Liver (tissue), 9 donors: Measurements from ENCODE around the gene MED8. TPM values are rescaled to one million over a fixed set of nuclear protein-coding genes. Genes with fewer than 3 reads are reported as not detected.

ENCODE experiments used
- DNase-seq: peaks from one replicate; pipeline ENCODE4 v3.0.0-alpha.2; 2017; ENCODE audit warnings: low spot score
- H3K27ac ChIP-seq, 2 donors: one replicate each; pipeline ENCODE4 v1.7.0; 2013; ENCODE audit warnings: inconsistent platforms in 2 of 2, low read length in 2 of 2, control low read depth in 1 of 2, low read depth in 1 of 2, mild to moderate bottlenecking in 1 of 2
- H3K27me3 ChIP-seq, 4 donors: one replicate each; pipeline versions ENCODE4 v1.6.1 to v1.7.0; 2013; ENCODE audit warnings: low read length in 3 of 4, inconsistent platforms in 1 of 4, mild to moderate bottlenecking in 1 of 4, moderate library complexity in 1 of 4; ENCODE audit not compliant: control insufficient read depth in 4 of 4, insufficient read depth in 4 of 4
- H3K36me3 ChIP-seq, 4 donors: one replicate each; pipeline versions ENCODE4 v1.6.1 to v1.7.0; 2013; ENCODE audit warnings: low read length in 3 of 4, mild to moderate bottlenecking in 3 of 4, low read depth in 1 of 4, moderate library complexity in 1 of 4; ENCODE audit not compliant: control insufficient read depth in 4 of 4, insufficient read depth in 3 of 4
- H3K4me1 ChIP-seq, 4 donors: one replicate each; pipeline versions ENCODE4 v1.6.1 to v1.7.0; 2013; ENCODE audit warnings: low read length in 3 of 4, mild to moderate bottlenecking in 3 of 4, moderate library complexity in 1 of 4; ENCODE audit not compliant: control insufficient read depth in 4 of 4, insufficient read depth in 4 of 4
- H3K4me3 ChIP-seq, 3 donors: one replicate each; pipeline versions ENCODE4 v1.6.1 to v1.7.0; 2013; ENCODE audit warnings: low read length in 3 of 3, control low read depth in 1 of 3, low read depth in 1 of 3, mild to moderate bottlenecking in 1 of 3
- H3K9ac ChIP-seq, 2 donors: one replicate each; pipeline ENCODE4 v1.7.0; 2013; ENCODE audit warnings: low read length in 2 of 2, mild to moderate bottlenecking in 2 of 2, moderate library complexity in 2 of 2, control low read depth in 1 of 2, low read depth in 1 of 2
- H3K9me3 ChIP-seq, 4 donors: one replicate each; pipeline versions ENCODE4 v1.6.1 to v1.7.0; 2013; ENCODE audit warnings: low read length in 3 of 4; ENCODE audit not compliant: control insufficient read depth in 4 of 4
- ATF3 ChIP-seq: IDR thresholded peaks from 2 replicates; pipeline ENCODE4 v1.6.1; 2016; ENCODE audit warnings: antibody characterized with exemption
- CTCF ChIP-seq: fragments of 150-350 bp; IDR thresholded peaks from 2 replicates; pipeline ENCODE4 v1.5.1; 2017; ENCODE audit warnings: improper control_type of control experiment, low read depth, low read length; ENCODE audit not compliant: missing input control
- EGR1 ChIP-seq, 2 donors: IDR thresholded peaks; 2 replicates each; pipeline ENCODE4 v1.6.1; 2016 to 2018; ENCODE audit warnings: antibody characterized with exemption in 2 of 2, low read depth in 2 of 2
- FOXA1 ChIP-seq: IDR thresholded peaks from 2 replicates; pipeline ENCODE4 v1.6.1; 2016; ENCODE audit warnings: antibody characterized with exemption
- FOXA2 ChIP-seq: IDR thresholded peaks from 2 replicates; pipeline ENCODE4 v1.6.1; 2016; ENCODE audit warnings: antibody characterized with exemption
- GABPA ChIP-seq, 2 donors: IDR thresholded peaks in 1 of 2; conservative IDR thresholded peaks in 1 of 2; 2 replicates each; pipeline ENCODE4 v1.6.1; 2016; ENCODE audit warnings: antibody characterized with exemption in 2 of 2, mild to moderate bottlenecking in 1 of 2, moderate library complexity in 1 of 2
- HNF4A ChIP-seq, 2 donors: conservative IDR thresholded peaks; 2 replicates each; pipeline ENCODE4 v1.6.1; 2016; ENCODE audit warnings: antibody characterized with exemption in 2 of 2, mild to moderate bottlenecking in 2 of 2
- HNF4G ChIP-seq: IDR thresholded peaks from 2 replicates; pipeline ENCODE4 v1.6.1; 2016; ENCODE audit warnings: antibody characterized with exemption
- JUND ChIP-seq, 2 donors: IDR thresholded peaks; 2 replicates each; pipeline ENCODE4 v1.6.1; 2016; ENCODE audit warnings: antibody characterized with exemption in 2 of 2
- MAX ChIP-seq: IDR thresholded peaks from 2 replicates; pipeline ENCODE4 v1.6.1; 2016; ENCODE audit warnings: antibody characterized with exemption
- NR2F2 ChIP-seq: IDR thresholded peaks from 2 replicates; pipeline ENCODE4 v1.6.1; 2016; ENCODE audit warnings: antibody characterized with exemption
- RAD21 ChIP-seq, 2 donors: IDR thresholded peaks; 2 replicates each; pipeline ENCODE4 v1.6.1; 2016; ENCODE audit warnings: antibody characterized with exemption in 2 of 2, mild to moderate bottlenecking in 2 of 2
- REST ChIP-seq: IDR thresholded peaks from 2 replicates; pipeline ENCODE4 v1.6.1; 2016; ENCODE audit warnings: antibody characterized with exemption, mild to moderate bottlenecking
- RXRA ChIP-seq, 2 donors: IDR thresholded peaks; 2 replicates each; pipeline ENCODE4 v1.6.1; 2017 to 2018; ENCODE audit warnings: antibody characterized with exemption in 2 of 2, mild to moderate bottlenecking in 1 of 2
- SP1 ChIP-seq: IDR thresholded peaks from 2 replicates; pipeline ENCODE4 v1.6.1; 2018; ENCODE audit warnings: antibody characterized with exemption, mild to moderate bottlenecking
- TAF1 ChIP-seq: conservative IDR thresholded peaks from 2 replicates; pipeline ENCODE4 v1.6.1; 2016; ENCODE audit warnings: antibody characterized with exemption, mild to moderate bottlenecking
- YY1 ChIP-seq: IDR thresholded peaks from 2 replicates; pipeline ENCODE4 v1.6.1; 2016; ENCODE audit warnings: antibody characterized with exemption, mild to moderate bottlenecking
- ZBTB33 ChIP-seq: IDR thresholded peaks from 2 replicates; pipeline ENCODE4 v1.6.1; 2016; ENCODE audit warnings: antibody characterized with exemption
- WGBS: extraction: QIAGEN DNeasy Blood & Tissue Kit; methylation state at CpG from one replicate; pipeline ENCODE4 v1.1.7; 2013; 5-methylcytosine and 5-hydroxymethylcytosine counted together
- polyA plus RNA-seq, 2 donors: library from polyadenylated mRNA; stranded (reverse) in 1 of 2; unstranded in 1 of 2; fragments of 200-250 nt in 1 of 2; fragments of >200 nt in 1 of 2; fragmentation: Nextera tagmentation in 1 of 2; extraction: Ambion mirVana in 1 of 2; gene quantifications; one replicate each; pipeline versions ENCODE4 v1.2.1 to v1.2.3, GENCODE V29; 2013 to 2015
- total RNA-seq, 2 donors: library from RNA; depleted of rRNA; stranded (reverse); fragments of >200 nt; gene quantifications; one replicate each; pipeline ENCODE4 v1.2.3, GENCODE V29; 2014
- donor health status: healthy.
- donor health status: healthy.
- donor health status: healthy.
- donor health status: healthy.
- donor health status: healthy.

MED8 gene
- total and polyA plus RNA-seq, 4 donors = 26.2 to 37.6 (median 29.1) TPM

- TF ChIP-seq GABPA (IDR thresholded peaks at IDR 0.05 in 1 of 2, conservative IDR thresholded peaks at IDR 0.05 in 1 of 2) (peak; percentile 40 to 88), HNF4G (no peak), EGR1 (IDR thresholded peaks at IDR 0.05; ENCODE audit: low read depth in 2 of 2) (no peak), MAX (no peak), FOXA1 (no peak), HNF4A (conservative IDR thresholded peaks at IDR 0.05) (peak in 1 of 2 donors; percentile 9)
Measured at GRCh38 chr1:43358746-43359693, 30.6 kb downstream of the MED8 start, which contains the start of gene CDC20 (continued).

- DNase-seq = no peak
- TF ChIP-seq REST = no peak
- TF ChIP-seq EGR1 (IDR thresholded peaks at IDR 0.05; ENCODE audit: low read depth in 2 of 2) = no peak
- TF ChIP-seq YY1 = no peak
- no peak for TF ChIP-seq MAX
- no peak for TF ChIP-seq RXRA (IDR thresholded peaks at IDR 0.05)
- no peak for TF ChIP-seq FOXA1
- no peak for TF ChIP-seq FOXA2
- no peak for TF ChIP-seq HNF4G
- no peak for TF ChIP-seq JUND (IDR thresholded peaks at IDR 0.05)
- TF ChIP-seq ATF3 = no peak
- no peak for TF ChIP-seq HNF4A (conservative IDR thresholded peaks at IDR 0.05)
- peak; percentile 13 for TF ChIP-seq CTCF
- no peak for TF ChIP-seq SP1
- peak; percentile 57 to 73 for TF ChIP-seq RAD21 (IDR thresholded peaks at IDR 0.05)
- TF ChIP-seq NR2F2 = no peak
- TF ChIP-seq ZBTB33 = no peak
- TF ChIP-seq TAF1 = peak; percentile 24
- no peak for TF ChIP-seq GABPA (IDR thresholded peaks at IDR 0.05 in 1 of 2, conservative IDR thresholded peaks at IDR 0.05 in 1 of 2)
- 1% methylated on average over 33 of the region's 33 CpGs for WGBS
Measured at GRCh38 chr1:43358121-43358745, 31.4 kb downstream of the MED8 start.

More at GRCh38 chr1:43358121-43358745, 31.4 kb downstream of the MED8 start:
- Histone ChIP-seq H3K4me3 (peak overlapping the region; percentile 70 to 76 (median 76)), H3K27me3 (no peaks in the 10 kb centered on the region), H3K27ac (peak overlapping the region; percentile 47 to 60), H3K9ac (peak overlapping the region; percentile 58 to 77), H3K4me1 (peaks cover 6 to 14% (median 12%) of the 10 kb centered on the region in 4 donors), H3K36me3 (peaks cover 0 to 18% (median 6%) of the 10 kb centered on the region in 4 donors), H3K9me3 (no peaks in the 10 kb centered on the region)
